C4-2B (cell line): ENCODE measurements around the gene PLK5.

Experiments
- CTCF ChIP-seq: fragments of 450-650 bp; conservative IDR thresholded peaks from 2 replicates; pipeline ENCODE4 v1.5.1; 2017; ENCODE audit warnings: mild to moderate bottlenecking
- ZFX ChIP-seq: fragments of 450-650 bp; IDR thresholded peaks from 2 replicates; pipeline ENCODE4 v1.6.1; 2017

GRCh38 chr19:1526066-1526778 is 2.3 kb downstream of the PLK5 start:
- TF ChIP-seq CTCF (no peak), ZFX (no peak)
